ENCODE results near the gene FITM1. TPM values are rescaled to one million over a fixed set of nuclear protein-coding genes. Genes with fewer than 3 reads are reported as not detected.
A peak's percentile ranks its signal among the peaks of the same experiment; 100 is the strongest.

The FITM1 gene
- total and polyA plus RNA-seq, 12 donors, result 4.6 to 25.7 (median 10.4) TPM

GRCh38 chr14:24093901-24094840 is 36.3 kb upstream of the FITM1 start, which contains the start of gene PCK2:
PCK2 (plus strand) TSS chr14:24094311; CDS start chr14:24094406, 95 bp downstream.
- Histone ChIP-seq H3K9me3 (replicated peaks in 1 of 3) (no peaks in the 10 kb centered on the region), H3K27me3 (no peaks in the 10 kb centered on the region), H3K4me1 (replicated peaks in 1 of 2) (peaks cover 4 to 21% of the 10 kb centered on the region in 2 donors), H3K4me3 (peak within 1 kb of the TSS; percentile 72 to 96 (median 84)), H3K27ac (peak within 1 kb of the TSS; percentile 55 to 91 (median 89)), H3K36me3 (replicated peaks in 1 of 2) (peaks cover 0 to 11% of the 10 kb centered on the region in 2 donors)
- TF ChIP-seq CTCF (IDR thresholded peaks at IDR 0.05) (peak in 3 of 6 experiments; percentile 8 to 25 (median 14)), POLR2A (IDR thresholded peaks at IDR 0.05) (peak; percentile 46 to 64)
- WGBS, 4 donors, result 0 to 1% (median 1%) methylated on average over 29 to 68 of the region's 68 CpGs
- intact Hi-C loops (cut with DNase I), result loop anchor here (5.0 kb wide), 1 partner anchor 37 kb away; no protein-coding TSS in a partner anchor
- peak; percentile 86 to 97 (median 95) for DNase-seq

GRCh38 chr14:24094841-24095270 is 35.6 kb upstream of the FITM1 start:
- WGBS, 4 donors, result 18 to 45% (median 26%) methylated on average over 6 to 14 of the region's 14 CpGs
- intact Hi-C loops (cut with DNase I), result loop anchor here (5.0 kb wide), 1 partner anchor 38 kb away; no protein-coding TSS in a partner anchor
- Histone ChIP-seq H3K4me1 (replicated peaks in 1 of 2) (peaks cover 4 to 21% of the 10 kb centered on the region in 2 donors), H3K27me3 (no peaks in the 10 kb centered on the region), H3K36me3 (replicated peaks in 1 of 2) (peaks cover 0 to 11% of the 10 kb centered on the region in 2 donors), H3K4me3 (peak overlapping the region in 3 of 4 donors; percentile 82 to 96 (median 85)), H3K9me3 (replicated peaks in 1 of 3) (no peaks in the 10 kb centered on the region), H3K27ac (peak overlapping the region; percentile 55 to 91 (median 89))
- no peak for DNase-seq
- TF ChIP-seq POLR2A (IDR thresholded peaks at IDR 0.05) (no peak), CTCF (IDR thresholded peaks at IDR 0.05) (no peak)

- Histone ChIP-seq H3K9me3 (replicated peaks in 1 of 3) (no peaks in the 10 kb centered on the region), H3K4me1 (replicated peaks in 1 of 2) (peaks cover 4 to 21% of the 10 kb centered on the region in 2 donors), H3K4me3 (peak overlapping the region in 1 of 4 donors; percentile 82), H3K27ac (peak overlapping the region in 4 of 5 donors; percentile 83 to 91 (median 90)), H3K36me3 (replicated peaks in 1 of 2) (peaks cover 0 to 11% of the 10 kb centered on the region in 2 donors), H3K27me3 (no peaks in the 10 kb centered on the region)
- 49 to 67% (median 59%) methylated on average over 11 to 12 of the region's 12 CpGs for WGBS, 4 donors
- intact Hi-C loops (cut with DNase I), result no loop called here
- peak in 4 of 7 donors; percentile 30 to 72 (median 45) for DNase-seq
- TF ChIP-seq POLR2A (IDR thresholded peaks at IDR 0.05) (no peak), CTCF (IDR thresholded peaks at IDR 0.05) (no peak)
Observed at GRCh38 chr14:24095271-24096068, 35.0 kb upstream of the FITM1 start.
